Astrocyte of the cerebellum (primary cell): ENCODE data around the gene BRCA2.

Source experiments
- DNase-seq: peaks from one replicate; pipeline ENCODE4 v3.0.0-alpha.2; 2011; ENCODE audit warnings: low read depth
- H3K4me3 ChIP-seq: 2 replicates; pipeline ENCODE4 v1.5.1; 2011; ENCODE audit warnings: mild to moderate bottlenecking, low read depth, low read length, moderate library complexity
- in situ Hi-C: cut with HindIII; loops from 2 replicates; pipeline ENCODE4 v1.10.0; 2017; ENCODE audit warnings: low sequenced_read_pairs
- TF ChIP-seq, protein P1 (sequence below): IDR thresholded peaks from 2 replicates; pipeline ENCODE4 v1.5.1; 2012; ENCODE audit warnings: low read length, low read depth, moderate library complexity, mild to moderate bottlenecking; ENCODE audit errors: missing control alignments

BRCA2 gene

GRCh38 chr13:32391101-32391619 lies 75.9 kb downstream of the BRCA2 start:
- no peak overlapping the region for H3K4me3 ChIP-seq
- in situ Hi-C loops: no loop called here
- no peak for DNase-seq
- TF ChIP-seq, protein P1, sequence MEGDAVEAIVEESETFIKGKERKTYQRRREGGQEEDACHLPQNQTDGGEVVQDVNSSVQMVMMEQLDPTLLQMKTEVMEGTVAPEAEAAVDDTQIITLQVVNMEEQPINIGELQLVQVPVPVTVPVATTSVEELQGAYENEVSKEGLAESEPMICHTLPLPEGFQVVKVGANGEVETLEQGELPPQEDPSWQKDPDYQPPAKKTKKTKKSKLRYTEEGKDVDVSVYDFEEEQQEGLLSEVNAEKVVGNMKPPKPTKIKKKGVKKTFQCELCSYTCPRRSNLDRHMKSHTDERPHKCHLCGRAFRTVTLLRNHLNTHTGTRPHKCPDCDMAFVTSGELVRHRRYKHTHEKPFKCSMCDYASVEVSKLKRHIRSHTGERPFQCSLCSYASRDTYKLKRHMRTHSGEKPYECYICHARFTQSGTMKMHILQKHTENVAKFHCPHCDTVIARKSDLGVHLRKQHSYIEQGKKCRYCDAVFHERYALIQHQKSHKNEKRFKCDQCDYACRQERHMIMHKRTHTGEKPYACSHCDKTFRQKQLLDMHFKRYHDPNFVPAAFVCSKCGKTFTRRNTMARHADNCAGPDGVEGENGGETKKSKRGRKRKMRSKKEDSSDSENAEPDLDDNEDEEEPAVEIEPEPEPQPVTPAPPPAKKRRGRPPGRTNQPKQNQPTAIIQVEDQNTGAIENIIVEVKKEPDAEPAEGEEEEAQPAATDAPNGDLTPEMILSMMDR: no peak

DNA sequence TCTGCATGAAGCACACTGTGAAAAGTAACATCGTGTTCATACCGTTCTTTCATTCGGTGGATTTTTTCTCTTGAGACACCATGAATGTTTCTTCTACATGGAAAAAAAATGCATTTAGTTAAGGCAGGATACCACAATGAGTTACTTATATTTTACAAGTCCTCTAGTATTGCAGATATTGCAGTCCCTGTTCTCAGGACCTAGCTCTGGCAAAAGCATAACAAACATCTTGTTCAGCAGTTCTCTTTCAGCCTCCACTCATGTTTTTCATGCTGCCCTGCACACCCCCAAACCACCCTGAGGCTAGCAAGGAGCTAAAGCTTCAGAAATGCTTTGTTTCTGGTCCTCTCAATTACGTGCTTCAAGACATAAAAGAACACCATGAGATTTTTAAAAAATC lies 87.8 kb downstream of the BRCA2 start:
- no peak for DNase-seq
- TF ChIP-seq, protein P1: no peak
- in situ Hi-C loops: no loop called here

DNA sequence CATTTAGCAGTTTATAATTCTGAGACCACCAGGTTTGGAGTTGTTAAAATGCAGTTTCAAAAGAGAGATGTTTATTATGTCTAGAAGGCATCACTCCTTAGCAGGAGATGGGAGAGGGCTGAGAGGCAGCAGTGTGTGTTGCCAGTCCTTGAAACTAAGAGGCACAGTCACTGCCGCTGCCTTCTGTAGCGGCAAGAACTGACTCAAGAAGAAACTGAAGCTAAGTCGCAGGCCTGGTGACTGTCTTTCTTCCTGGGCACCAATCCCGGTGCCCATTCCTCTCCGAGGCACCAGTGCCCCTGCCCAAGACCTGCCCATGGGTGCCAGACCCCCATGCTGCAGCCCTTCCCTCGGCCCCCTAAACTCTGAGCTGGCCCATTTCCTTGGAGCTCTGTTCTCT lies 92.5 kb downstream of the BRCA2 start:
- TF ChIP-seq, protein P1: no peak
- in situ Hi-C loops: no loop called here
- H3K4me3 ChIP-seq: no peak overlapping the region
- no peak for DNase-seq

More for the DNA sequence above, 87.8 kb downstream of the BRCA2 start:
- no peak overlapping the region for H3K4me3 ChIP-seq

- DNase-seq: no peak
- no peak overlapping the region for H3K4me3 ChIP-seq
- in situ Hi-C loops: no loop called here
- TF ChIP-seq, protein P1: no peak
Measured at GRCh38 chr13:32408296-32409000, 93.1 kb downstream of the BRCA2 start.

GRCh38 chr13:32409001-32409313 lies 93.6 kb downstream of the BRCA2 start:
- in situ Hi-C loops: no loop called here
- TF ChIP-seq, protein P1: no peak
- DNase-seq: no peak
- H3K4me3 ChIP-seq: no peak overlapping the region

GRCh38 chr13:32409561-32410421 lies 94.5 kb downstream of the BRCA2 start:
- in situ Hi-C loops: no loop called here
- H3K4me3 ChIP-seq: peak overlapping the region; percentile 7
- peak; percentile 27 for DNase-seq
- TF ChIP-seq, protein P1: no peak
